ENCODE results near the gene PFDN5.

DNA sequence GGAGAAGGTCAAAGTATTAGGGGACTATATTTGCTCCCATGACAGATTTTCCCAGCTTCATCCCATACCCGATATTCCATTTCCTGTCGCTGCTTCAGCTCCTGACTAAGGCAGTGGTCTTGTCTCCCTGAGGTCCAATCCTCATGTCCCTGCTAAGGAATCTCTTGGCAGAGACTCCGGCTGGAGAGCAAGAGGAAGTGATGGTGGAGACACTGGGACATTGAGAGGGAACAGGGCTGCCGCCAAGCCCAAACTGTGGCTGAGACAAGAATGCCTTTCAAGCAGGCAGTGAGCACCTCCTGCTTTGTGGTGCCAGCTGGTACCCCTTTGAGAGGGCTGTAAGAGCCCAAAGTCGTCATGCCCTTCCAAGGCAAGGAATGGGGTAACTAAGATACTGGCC, 35.3 kb downstream of the PFDN5 start:
- TF ChIP-seq, protein P1, sequence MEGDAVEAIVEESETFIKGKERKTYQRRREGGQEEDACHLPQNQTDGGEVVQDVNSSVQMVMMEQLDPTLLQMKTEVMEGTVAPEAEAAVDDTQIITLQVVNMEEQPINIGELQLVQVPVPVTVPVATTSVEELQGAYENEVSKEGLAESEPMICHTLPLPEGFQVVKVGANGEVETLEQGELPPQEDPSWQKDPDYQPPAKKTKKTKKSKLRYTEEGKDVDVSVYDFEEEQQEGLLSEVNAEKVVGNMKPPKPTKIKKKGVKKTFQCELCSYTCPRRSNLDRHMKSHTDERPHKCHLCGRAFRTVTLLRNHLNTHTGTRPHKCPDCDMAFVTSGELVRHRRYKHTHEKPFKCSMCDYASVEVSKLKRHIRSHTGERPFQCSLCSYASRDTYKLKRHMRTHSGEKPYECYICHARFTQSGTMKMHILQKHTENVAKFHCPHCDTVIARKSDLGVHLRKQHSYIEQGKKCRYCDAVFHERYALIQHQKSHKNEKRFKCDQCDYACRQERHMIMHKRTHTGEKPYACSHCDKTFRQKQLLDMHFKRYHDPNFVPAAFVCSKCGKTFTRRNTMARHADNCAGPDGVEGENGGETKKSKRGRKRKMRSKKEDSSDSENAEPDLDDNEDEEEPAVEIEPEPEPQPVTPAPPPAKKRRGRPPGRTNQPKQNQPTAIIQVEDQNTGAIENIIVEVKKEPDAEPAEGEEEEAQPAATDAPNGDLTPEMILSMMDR (conservative IDR thresholded peaks at IDR 0.05; ENCODE audit: low read depth, low read length) = no peak
- TF ChIP-seq EZH2 (IDR thresholded peaks at IDR 0.05; ENCODE audit: borderline replicate concordance, low read depth, low read length, poor library complexity, severe bottlenecking) = no peak
